ENCODE data around the gene BZW2.

The BZW2 gene

GRCh38 chr7:16712916-16713315 lies 66.9 kb downstream of the BZW2 start:
- no peak for FAIRE-seq

GRCh38 chr7:16715928-16716327 lies 69.9 kb downstream of the BZW2 start:
- FAIRE-seq, result no peak

More at GRCh38 chr7:16712916-16713315, 66.9 kb downstream of the BZW2 start:
- no peak for DNase-seq (ENCODE audit: insufficient read length, low spot score)

GRCh38 chr7:16718111-16718656 lies 72.2 kb downstream of the BZW2 start:
- no peak for FAIRE-seq
- DNase-seq (ENCODE audit: insufficient read length, low spot score), result no peak

More at GRCh38 chr7:16715928-16716327, 69.9 kb downstream of the BZW2 start:
- DNase-seq (ENCODE audit: insufficient read length, low spot score), result no peak

- FAIRE-seq, result no peak
- DNase-seq (ENCODE audit: insufficient read length, low spot score), result no peak
Observed at GRCh38 chr7:16719699-16720098, 73.7 kb downstream of the BZW2 start.

GRCh38 chr7:16721541-16721940 lies 75.6 kb downstream of the BZW2 start:
- FAIRE-seq, result no peak
- DNase-seq (ENCODE audit: insufficient read length, low spot score), result no peak

- FAIRE-seq, result no peak
Observed at GRCh38 chr7:16724344-16724743, 78.4 kb downstream of the BZW2 start.

GRCh38 chr7:16726189-16726588 lies 80.2 kb downstream of the BZW2 start:
- no peak for FAIRE-seq
- no peak for DNase-seq (ENCODE audit: insufficient read length, low spot score)

More at GRCh38 chr7:16724344-16724743, 78.4 kb downstream of the BZW2 start:
- no peak for DNase-seq (ENCODE audit: insufficient read length, low spot score)

- FAIRE-seq (no peak), DNase-seq (ENCODE audit: insufficient read length, low spot score) (no peak)
Observed at GRCh38 chr7:16727736-16728135, 81.8 kb downstream of the BZW2 start.

GRCh38 chr7:16728811-16729210 lies 82.8 kb downstream of the BZW2 start:
- DNase-seq (ENCODE audit: insufficient read length, low spot score) (no peak), FAIRE-seq (no peak)

- DNase-seq (ENCODE audit: insufficient read length, low spot score), result no peak
- FAIRE-seq, result no peak
Observed at GRCh38 chr7:16729541-16729940, 83.6 kb downstream of the BZW2 start.

GRCh38 chr7:16730937-16731336 lies 85.0 kb downstream of the BZW2 start:
- FAIRE-seq (no peak), DNase-seq (ENCODE audit: insufficient read length, low spot score) (no peak)

- FAIRE-seq (no peak), DNase-seq (ENCODE audit: insufficient read length, low spot score) (no peak)
Observed at GRCh38 chr7:16732828-16733227, 86.8 kb downstream of the BZW2 start.

GRCh38 chr7:16734148-16734726 lies 88.3 kb downstream of the BZW2 start:
- DNase-seq (ENCODE audit: insufficient read length, low spot score) (no peak), FAIRE-seq (no peak)

- no peak for FAIRE-seq
- no peak for DNase-seq (ENCODE audit: insufficient read length, low spot score)
Observed at GRCh38 chr7:16735020-16735419, 89.0 kb downstream of the BZW2 start.

GRCh38 chr7:16738011-16738688 lies 92.2 kb downstream of the BZW2 start:
- no peak for FAIRE-seq
- no peak for DNase-seq (ENCODE audit: insufficient read length, low spot score)

GRCh38 chr7:16739863-16740622 lies 94.1 kb downstream of the BZW2 start:
- no peak for FAIRE-seq
- DNase-seq (ENCODE audit: insufficient read length, low spot score), result peak; percentile 82

- FAIRE-seq, result no peak
- no peak for DNase-seq (ENCODE audit: insufficient read length, low spot score)
Observed at GRCh38 chr7:16740623-16740953, 94.6 kb downstream of the BZW2 start.

GRCh38 chr7:16740996-16741395 lies 95.0 kb downstream of the BZW2 start:
- FAIRE-seq, result no peak
- DNase-seq (ENCODE audit: insufficient read length, low spot score), result no peak

GRCh38 chr7:16741676-16742075 lies 95.7 kb downstream of the BZW2 start:
- DNase-seq (ENCODE audit: insufficient read length, low spot score) (no peak), FAIRE-seq (no peak)

- no peak for DNase-seq (ENCODE audit: insufficient read length, low spot score)
- no peak for FAIRE-seq
Observed at GRCh38 chr7:16742547-16742946, 96.6 kb downstream of the BZW2 start.

GRCh38 chr7:16743236-16743635 lies 97.3 kb downstream of the BZW2 start:
- FAIRE-seq, result no peak
- no peak for DNase-seq (ENCODE audit: insufficient read length, low spot score)

All from HTR-8/SVneo (cell line).